Posterior cingulate gyrus (tissue), 11 donors: ENCODE data around the gene CACNA1C.
A peak's percentile ranks its signal among the peaks of the same experiment; 100 is the strongest.

Source experiments
- DNase-seq, 10 donors: peaks; one replicate each; pipeline versions ENCODE4 v3.0.0 to v3.0.0-alpha.2; 2020 to 2021; ENCODE audit warnings: mixed read lengths in 3 of 10
- intact Hi-C: fragments of 100-400 bp; cut with DNase I; formaldehyde crosslinking; loops from one replicate; pipeline ENCODE4 v1.15.1; 2023

CACNA1C gene

DNA sequence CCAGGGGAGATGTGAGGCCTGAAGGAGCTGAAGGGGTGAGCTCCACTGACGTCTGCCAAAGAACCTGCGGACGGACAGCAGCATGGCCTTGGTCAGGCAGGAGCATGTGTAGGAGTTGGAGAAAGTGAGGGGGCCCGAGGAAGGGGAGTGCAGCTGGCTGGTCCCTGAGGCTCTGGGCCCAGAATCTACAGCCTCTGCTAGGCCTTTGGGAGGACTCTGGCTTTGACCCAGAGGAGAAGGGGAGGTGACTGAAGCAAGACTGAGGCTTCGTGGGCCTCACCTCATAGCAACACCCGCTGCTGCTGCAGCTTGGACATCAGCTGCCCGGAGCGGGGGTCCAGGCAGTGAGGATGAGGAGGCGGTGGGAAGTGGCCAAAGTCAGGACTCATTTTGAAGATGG lies 525.4 kb downstream of the CACNA1C start:
- DNase-seq = peak in 1 of 10 donors; percentile 65
- intact Hi-C loops = loop anchor here (10.0 kb wide), 1 partner anchor 213 kb away; no protein-coding TSS in a partner anchor

DNA sequence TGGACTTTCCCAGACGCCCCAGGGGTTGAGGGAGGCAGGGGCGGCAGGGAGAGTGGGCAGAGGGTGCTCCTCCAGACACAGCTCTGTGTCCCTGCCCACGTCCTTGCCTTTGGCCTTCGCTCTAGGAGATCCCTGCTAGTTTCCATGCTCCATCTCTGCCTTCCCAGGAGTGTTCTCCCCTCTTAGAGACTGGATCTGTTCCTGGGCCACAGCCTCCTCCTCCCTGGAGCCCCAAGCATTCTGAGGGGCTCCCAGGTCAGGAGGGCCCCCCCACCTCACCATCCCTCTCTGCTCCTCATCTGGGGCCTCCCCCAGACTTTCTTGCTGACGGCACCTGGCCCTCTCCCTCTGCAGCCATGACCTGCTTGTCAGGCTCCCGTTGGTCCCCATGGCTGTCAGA lies 526.0 kb downstream of the CACNA1C start:
- intact Hi-C loops = loop anchor here (10.0 kb wide), 1 partner anchor 214 kb away; no protein-coding TSS in a partner anchor
- DNase-seq = peak in 1 of 10 donors; percentile 2

DNA sequence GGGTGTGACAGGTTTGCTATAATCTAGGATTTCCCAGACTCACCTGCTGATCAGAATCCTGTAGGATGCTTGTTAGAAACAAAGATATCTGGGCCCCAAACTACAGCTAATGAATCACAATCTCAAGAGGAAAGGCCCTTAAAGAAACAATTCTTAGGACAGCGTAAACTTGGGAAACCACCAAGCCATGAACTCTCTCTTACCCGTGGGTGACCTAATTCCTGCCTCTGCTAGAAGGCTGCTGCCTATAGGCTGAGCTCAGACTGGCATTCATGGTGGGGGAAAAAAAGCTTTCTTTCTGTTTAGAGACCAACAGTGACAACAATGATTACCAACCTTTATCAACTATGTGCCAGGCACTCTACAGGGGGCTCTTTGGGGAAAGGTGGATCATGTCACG lies 528.0 kb downstream of the CACNA1C start:
- intact Hi-C loops = loop anchor here (5.0 kb wide), 1 partner anchor 524 kb away; no protein-coding TSS in a partner anchor
- peak in 1 of 10 donors; percentile 7 for DNase-seq

DNA sequence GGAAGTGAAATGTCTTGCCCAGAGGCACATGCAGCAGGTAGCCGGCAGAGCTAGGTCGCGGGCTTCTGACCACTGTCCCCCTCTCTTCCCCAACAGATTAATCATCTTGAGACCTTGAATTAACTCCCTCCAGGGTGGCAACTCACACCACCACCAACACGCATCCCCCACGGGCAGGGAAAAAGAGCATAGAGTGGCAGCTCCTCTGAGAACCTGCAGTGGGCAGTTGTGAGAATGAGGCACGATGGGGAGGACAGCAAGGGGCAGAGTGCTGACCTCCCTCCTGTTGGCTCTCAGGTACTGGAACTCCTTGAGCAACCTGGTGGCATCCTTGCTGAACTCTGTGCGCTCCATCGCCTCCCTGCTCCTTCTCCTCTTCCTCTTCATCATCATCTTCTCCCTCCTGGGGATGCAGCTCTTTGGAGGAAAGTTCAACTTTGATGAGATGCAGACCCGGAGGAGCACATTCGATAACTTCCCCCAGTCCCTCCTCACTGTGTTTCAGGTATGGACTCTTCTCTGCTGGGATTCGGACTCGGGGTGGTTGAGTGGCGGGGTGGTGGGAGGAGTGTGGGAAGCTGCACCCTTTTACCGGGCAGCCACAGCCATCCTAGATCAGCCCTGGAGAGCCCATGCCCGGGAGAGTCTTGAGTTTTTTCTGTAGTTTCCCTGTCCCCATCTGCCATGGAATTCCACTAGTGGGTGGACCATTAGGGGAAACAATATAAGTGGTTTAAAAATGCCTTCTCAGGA lies 528.7 kb downstream of the CACNA1C start:
- peak in 2 of 10 donors; percentile 8 to 49 for DNase-seq
- intact Hi-C loops = loop anchor here (5.0 kb wide), 1 partner anchor 524 kb away; no protein-coding TSS in a partner anchor

DNA sequence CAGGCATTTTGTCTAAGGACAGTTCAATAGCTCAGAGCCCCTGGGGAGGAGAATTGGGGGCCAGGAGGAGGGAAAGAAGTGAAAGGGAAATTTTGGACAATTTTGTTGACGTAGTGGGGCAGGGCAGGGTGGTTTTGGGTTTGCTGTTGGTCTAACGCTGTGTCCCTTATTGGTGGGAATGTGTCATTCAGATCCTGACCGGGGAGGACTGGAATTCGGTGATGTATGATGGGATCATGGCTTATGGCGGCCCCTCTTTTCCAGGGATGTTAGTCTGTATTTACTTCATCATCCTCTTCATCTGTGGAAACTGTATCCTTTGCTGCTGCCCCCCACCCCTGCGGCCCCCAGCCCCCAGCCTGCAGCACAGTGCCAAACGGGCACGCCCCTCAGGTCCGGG lies 529.8 kb downstream of the CACNA1C start:
- intact Hi-C loops = loop anchor here (5.0 kb wide), 1 partner anchor 525 kb away; no protein-coding TSS in a partner anchor
- DNase-seq = peak in 1 of 10 donors; percentile 8

DNA sequence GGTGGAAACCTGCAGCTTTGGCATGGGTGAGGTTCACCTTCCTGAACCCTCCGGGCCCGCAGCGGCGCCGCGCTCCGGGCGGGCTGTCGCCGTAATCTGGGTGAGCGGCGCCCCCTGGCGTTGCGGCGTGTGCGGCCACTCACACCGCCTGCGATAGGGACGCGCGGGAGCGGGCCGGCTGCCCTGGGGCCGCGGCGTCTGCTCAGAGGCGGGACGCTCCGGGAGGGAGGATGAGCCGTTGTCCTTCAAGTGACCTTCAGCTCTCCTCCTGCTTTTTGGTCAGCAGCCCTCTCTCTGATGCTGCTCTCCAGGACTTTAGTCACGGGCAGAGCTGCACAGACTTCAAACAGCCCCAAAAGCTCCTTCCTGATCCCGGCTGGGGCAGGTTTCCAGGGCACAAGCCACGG lies 530.3 kb downstream of the CACNA1C start:
- DNase-seq = peak; percentile 26 to 94 (median 58)
- intact Hi-C loops = loop anchor here (5.0 kb wide), 1 partner anchor 526 kb away; no protein-coding TSS in a partner anchor

DNA sequence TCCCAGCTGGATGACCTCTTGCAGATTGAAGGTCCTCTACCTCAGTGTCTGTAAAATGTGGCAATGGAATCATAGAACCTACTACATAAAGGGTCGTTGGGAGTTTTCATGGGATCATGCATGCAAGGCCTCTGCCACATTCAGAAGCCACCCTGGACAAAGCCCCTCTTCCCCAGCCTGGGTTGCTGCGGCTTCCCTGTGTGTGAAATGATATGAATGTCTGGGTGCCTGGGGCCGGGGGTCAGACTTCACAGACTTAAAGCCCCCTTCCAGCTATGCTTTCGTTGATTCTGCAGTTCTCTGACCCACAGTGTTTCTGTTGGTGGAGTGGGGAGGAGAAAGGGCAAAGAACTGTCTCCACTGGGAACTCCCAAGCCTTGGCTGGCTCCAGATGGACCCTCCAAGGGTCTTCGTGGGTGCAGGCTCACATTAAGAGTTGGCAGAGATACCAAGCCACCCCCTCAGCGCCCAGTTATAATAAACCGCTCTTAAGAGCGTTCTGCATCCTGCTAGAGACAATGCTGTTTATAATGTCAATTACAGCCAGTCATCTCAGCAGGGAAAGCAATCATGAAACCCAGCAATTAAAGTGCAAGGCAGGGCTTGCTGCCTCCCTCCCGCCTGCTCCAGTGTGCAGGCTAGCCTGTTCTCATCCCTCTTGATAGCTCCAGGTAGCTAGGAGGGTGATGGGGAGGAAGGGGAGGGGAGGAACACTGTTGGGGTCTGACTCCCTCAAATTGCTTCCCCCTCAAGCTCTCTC lies 531.0 kb downstream of the CACNA1C start:
- intact Hi-C loops = loop anchor here (5.0 kb wide), 1 partner anchor 527 kb away; no protein-coding TSS in a partner anchor
- peak in 1 of 10 donors; percentile 2 for DNase-seq

DNA sequence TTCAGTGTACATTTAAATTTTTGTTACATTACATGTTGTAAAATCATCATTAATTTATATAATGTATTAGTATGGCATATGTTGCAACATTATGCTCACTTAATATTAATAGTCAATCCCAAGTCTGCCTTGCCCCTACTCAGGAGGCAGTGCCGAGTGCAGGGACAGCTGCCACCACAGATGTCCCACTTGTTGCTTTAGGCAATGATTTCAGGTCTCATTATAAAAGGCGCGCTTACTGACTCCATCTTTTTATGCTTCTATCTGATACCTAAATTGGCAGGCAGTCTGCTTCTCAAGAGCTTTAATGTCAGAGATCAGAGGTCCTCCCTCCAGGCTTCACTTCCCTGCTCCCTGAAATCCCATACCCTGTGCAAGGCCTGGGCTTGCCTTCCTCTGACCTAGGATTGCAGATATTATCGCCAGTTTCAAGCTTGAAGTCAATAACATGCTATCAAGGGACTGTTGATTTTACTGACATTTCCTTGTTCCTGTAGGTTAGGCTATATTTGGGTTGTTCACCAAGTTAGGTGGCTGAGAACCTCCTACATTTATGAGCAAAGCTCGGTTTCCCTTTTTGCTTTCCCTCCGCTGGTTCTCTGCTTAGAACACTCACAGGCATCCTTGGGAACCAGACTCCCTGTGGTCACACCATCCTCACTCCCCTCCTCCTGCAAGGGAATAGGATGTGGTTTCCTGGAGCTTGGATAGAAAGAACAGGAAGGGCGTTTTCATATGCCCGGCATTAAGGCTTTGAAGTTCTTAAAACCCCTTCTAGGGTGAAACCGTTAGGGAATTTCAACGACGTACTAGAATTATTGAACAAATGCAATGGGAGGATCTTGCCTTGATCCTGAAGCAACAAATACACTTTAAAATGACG lies 533.6 kb downstream of the CACNA1C start:
- DNase-seq = no peak
- intact Hi-C loops = no loop called here

DNA sequence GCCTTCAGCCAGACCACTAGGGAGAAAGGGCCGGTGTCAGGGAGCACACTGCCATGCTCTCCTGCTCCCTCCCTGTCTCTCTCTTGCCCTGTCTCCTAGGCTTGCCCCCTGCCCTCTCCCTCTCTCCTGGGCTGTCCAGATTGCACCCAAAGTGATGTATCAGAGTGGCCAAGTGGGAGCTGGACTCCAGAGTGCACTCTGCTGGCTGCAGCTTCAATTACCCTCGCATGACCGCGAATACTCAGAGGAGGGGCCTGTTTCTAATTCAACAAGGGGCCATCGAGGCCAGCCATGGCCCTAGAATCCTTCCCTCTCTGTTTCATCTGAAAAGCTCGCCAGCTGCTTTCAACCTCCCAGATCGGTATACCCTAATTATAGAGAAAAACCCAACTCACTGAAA lies 535.6 kb downstream of the CACNA1C start:
- intact Hi-C loops = no loop called here
- DNase-seq = no peak

DNA sequence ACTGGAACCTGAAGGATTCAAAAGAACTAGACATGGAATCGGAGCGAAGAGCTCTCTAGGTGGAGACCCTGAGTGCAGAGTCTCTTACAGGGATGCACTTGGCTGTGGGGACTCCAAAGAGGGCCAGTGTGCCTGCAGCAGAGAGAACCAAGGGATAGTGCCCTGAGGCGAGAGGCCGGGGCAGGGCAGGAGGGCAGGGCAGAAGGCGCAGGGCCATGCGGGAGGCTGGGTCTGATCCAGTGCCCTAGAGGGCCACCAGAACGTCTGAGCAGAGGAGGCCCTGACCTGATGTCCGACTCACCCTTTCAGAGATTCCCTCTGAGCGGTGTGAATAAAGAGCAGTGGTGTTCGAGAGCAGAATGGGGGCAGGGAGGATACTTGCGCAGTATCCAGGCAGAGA lies 536.6 kb downstream of the CACNA1C start:
- no peak for DNase-seq
- intact Hi-C loops = no loop called here

DNA sequence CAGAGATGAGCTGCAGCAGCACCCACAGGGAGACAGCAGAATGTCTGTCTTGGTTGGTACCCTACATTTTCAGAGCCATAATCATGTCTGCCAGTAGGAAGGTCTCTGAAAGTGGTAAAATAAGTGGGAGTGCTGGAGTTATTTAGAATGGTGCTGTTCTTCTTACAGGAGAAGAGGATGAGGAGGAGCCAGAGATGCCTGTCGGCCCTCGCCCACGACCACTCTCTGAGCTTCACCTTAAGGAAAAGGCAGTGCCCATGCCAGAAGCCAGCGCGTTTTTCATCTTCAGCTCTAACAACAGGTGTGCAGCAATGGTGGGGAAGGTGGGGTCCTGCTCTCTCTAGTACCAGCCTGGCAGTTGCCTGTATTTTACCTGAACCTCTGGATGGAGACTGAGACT lies 540.3 kb downstream of the CACNA1C start:
- DNase-seq = peak in 1 of 10 donors; percentile 73
- intact Hi-C loops = no loop called here

DNA sequence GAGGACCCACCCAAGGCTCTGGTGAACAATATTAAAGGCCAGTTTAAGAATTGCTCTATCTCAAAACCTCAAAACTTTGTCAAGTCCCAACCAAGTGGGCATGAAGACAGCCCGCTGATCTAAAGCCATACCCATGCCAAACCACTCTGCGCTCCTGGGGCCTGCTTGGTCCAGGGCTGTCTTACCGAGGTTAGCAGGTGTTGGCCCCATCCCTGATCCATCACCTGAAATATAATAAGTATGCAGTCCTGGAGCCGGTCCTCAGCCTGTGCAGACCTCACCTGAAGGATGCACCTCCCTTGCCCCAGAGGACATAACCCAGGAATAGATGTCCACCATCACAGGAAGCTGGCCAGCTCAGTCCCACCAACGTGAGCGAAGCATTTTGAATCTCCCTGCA lies 543.7 kb downstream of the CACNA1C start:
- intact Hi-C loops = no loop called here

DNA sequence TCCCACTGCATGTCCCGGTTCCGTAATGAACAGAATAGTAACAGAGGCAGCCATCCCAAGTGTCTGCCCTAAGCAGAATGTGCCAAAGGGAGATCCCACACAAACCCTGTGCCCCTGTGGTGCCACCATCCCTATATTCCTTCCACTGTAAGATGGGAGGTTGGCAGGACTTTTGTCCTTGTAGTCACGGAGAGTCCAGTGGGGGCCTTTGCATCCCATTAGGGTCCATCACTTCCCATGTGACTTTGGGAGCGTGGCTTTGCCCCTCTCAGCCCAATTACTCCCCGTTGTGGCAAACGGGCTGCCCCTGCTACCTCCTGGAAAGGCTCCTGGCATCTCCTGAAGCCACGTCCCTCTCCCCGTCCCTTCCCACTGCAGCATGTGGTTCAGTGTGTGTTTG lies 552.5 kb downstream of the CACNA1C start:
- DNase-seq = peak in 1 of 10 donors; percentile 59
- intact Hi-C loops = no loop called here

More for the DNA sequence above, 543.7 kb downstream of the CACNA1C start:
- DNase-seq = no peak

DNA sequence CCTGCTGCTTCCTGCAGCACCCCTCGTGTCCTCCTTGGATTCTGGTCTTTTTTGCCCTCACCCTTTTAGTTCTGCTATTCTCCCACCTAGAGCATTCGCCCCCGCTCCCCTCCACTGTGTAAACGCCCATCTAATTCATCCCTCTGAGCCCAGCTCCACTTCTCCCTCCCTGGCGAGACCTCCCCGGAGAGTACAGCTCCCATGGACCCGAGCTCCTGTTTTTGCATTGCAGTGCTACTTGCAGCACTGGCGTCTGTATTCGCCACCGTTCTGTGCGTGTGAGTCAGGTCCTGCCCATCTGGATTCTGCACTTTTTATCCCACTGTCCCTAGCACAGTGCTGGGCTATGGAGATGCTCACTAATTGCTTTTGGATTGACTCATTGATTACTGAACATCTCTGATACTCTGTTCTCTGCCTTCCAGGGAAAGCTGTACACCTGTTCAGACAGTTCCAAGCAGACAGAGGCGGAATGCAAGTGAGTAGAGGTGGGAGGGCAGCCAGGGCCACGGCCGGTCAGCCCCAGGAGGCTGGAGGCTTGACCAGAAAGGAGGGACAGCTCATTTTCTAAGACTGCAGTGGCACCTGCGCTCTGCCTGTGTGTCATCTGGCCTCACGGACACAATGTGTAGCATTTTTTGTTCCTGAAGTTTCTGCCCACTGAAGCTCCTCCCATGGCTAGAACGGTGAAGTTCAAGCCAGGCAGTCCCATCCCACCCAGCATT lies 553.6 kb downstream of the CACNA1C start:
- intact Hi-C loops = no loop called here
- peak in 3 of 10 donors; percentile 44 to 86 (median 79) for DNase-seq

DNA sequence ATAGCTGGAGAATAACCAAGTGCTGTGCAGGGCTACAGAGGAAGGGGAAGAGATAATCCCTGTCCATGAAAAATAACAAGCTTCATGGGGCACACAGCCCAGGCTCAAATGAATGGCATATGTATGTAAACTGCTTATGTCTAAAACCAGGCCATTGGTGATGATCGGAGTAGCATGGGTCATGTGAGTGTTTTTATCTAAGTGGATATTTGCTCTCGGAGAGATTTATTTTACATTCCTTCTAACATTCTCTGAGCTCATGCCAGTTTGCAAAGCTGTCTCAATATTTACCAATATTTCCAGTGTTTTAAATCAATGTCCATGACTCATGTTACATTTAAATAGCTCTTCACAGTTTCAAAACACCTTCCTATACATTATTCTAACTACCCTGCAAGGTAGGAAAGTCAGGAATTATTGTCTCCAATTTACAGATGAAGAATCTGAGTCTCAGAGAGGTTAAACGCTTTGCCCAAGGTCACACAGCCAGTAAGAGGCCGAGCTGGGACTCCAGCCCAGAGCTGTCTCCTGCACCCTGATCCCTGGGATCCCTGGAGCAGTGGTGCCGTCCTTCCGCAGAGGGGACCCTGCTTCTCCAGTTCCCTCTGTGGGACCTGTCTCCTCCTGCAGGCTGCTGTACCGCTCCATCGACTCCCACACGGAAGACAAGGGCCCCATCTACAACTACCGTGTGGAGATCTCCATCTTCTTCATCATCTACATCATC lies 555.3 kb downstream of the CACNA1C start:
- peak in 1 of 10 donors; percentile 69 for DNase-seq

DNA sequence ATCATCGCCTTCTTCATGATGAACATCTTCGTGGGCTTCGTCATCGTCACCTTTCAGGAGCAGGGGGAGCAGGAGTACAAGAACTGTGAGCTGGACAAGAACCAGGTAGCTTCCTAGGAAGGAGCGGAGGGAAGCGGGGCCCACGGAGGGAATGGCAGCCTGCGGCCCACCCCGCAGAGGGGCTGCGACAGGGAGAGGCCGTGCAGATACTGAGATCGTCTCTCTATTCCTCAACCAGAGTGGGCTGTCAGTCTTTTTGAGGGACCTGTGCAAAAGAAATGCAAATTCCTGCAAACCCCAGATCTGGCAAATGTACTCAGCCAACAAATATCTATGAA lies 555.8 kb downstream of the CACNA1C start:
- no peak for DNase-seq
- intact Hi-C loops = no loop called here

More for the DNA sequence above, 555.3 kb downstream of the CACNA1C start:
- intact Hi-C loops = no loop called here

DNA sequence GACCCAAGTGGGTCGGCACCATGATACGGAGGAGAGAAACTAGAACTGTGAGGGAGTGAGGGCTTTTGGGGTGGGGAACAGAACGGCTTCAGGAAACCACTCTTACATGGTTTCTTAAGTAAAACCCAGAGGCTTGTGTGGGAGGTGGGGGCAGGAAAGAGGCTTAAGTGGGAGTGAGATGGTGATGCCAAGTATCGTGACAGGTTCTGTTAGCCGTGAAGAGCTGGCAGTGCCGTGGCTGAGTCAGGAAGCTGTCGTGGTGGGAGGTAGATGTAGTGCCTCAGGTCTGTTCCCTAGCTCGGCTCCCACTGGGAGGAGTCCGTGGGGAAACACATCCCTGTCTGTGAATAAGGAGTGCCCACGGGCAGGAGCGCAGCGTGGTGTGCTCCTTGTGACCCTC lies 556.2 kb downstream of the CACNA1C start:
- DNase-seq = peak in 8 of 10 donors; percentile 25 to 92 (median 63)

DNA sequence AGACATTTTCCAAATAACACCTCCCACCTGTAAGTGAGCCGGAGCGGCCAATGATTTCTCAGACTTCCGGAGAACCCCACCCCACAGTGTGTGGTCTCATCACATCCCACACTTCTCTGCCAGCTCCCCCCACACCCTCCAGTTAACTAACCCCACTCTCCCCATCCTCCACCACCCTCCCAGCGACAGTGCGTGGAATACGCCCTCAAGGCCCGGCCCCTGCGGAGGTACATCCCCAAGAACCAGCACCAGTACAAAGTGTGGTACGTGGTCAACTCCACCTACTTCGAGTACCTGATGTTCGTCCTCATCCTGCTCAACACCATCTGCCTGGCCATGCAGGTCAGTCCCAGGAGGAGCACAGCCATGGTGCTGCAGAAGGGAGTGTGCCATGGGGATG lies 557.6 kb downstream of the CACNA1C start:
- peak in 1 of 10 donors; percentile 22 for DNase-seq
- intact Hi-C loops = no loop called here

More for the DNA sequence above, 556.2 kb downstream of the CACNA1C start:
- intact Hi-C loops = no loop called here
